ENCODE results near the gene NOB1.

Gene NOB1

GRCh38 chr16:69724414-69724873 is 30.3 kb downstream of the NOB1 start:
- H3K4me1 Mint-ChIP-seq (ENCODE audit: low read depth) = peaks cover 34% of the 10 kb centered on the region
- no peaks in the 10 kb centered on the region for H3K9me3 Mint-ChIP-seq
- H3K36me3 Mint-ChIP-seq (ENCODE audit: low read depth) = peaks cover 11% of the 10 kb centered on the region
- H3K27me3 Mint-ChIP-seq = no peaks in the 10 kb centered on the region
- H3K4me3 Mint-ChIP-seq = no peak overlapping the region
- intact Hi-C loops (cut with micrococcal nuclease) = no loop called here
- no peak overlapping the region for H3K27ac Mint-ChIP-seq

- Mint-ChIP-seq H3K27ac (no peak overlapping the region), H3K9me3 (no peaks in the 10 kb centered on the region), H3K4me3 (no peak overlapping the region), H3K27me3 (no peaks in the 10 kb centered on the region), H3K4me1 (ENCODE audit: low read depth) (peaks cover 18% of the 10 kb centered on the region), H3K36me3 (ENCODE audit: low read depth) (peaks cover 16% of the 10 kb centered on the region)
- intact Hi-C loops (cut with micrococcal nuclease) = no loop called here
Measured at GRCh38 chr16:69721441-69721957, 33.2 kb downstream of the NOB1 start.

DNA sequence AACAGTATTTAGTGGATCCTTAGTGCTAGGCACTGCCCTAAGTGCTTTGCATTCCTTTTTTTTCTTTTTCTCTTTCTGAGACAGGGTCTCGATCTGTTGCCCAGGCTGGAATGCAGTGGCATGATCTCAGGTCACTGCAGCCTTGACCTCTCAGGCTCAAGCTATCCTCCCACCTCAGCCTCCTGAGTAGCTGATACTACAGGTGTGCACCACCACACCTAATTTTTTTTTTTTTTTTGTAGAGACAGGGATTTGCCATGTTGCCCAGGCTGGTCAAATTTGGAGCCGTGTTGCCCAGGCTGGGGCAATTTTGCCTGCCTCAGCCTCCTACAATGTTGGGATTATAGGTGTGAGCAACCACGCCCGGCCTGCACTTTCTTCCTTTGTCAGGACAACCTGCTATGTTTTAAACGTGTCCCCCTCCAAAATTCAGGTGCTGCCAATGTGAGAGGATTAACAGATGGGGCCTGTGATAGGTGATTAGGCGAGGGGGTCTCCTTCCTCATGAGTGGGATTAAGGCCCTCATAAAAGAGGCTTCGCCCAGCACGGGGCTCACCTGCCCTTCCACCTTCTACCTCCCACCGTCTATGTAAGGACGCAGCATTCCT is 33.8 kb downstream of the NOB1 start:
- Mint-ChIP-seq H3K9me3 (no peaks in the 10 kb centered on the region), H3K27ac (no peak overlapping the region), H3K4me3 (no peak overlapping the region), H3K36me3 (ENCODE audit: low read depth) (peaks cover 11% of the 10 kb centered on the region), H3K4me1 (ENCODE audit: low read depth) (peaks cover 14% of the 10 kb centered on the region), H3K27me3 (no peaks in the 10 kb centered on the region)
- intact Hi-C loops (cut with micrococcal nuclease) = no loop called here

- Mint-ChIP-seq H3K36me3 (ENCODE audit: low read depth) (peaks cover 29% of the 10 kb centered on the region), H3K9me3 (no peaks in the 10 kb centered on the region), H3K4me1 (ENCODE audit: low read depth) (no peaks in the 10 kb centered on the region), H3K27ac (no peak overlapping the region), H3K4me3 (no peak overlapping the region), H3K27me3 (no peaks in the 10 kb centered on the region)
- intact Hi-C loops (cut with micrococcal nuclease) = no loop called here
Measured at GRCh38 chr16:69718111-69718764, 36.5 kb downstream of the NOB1 start.

- Mint-ChIP-seq H3K4me1 (ENCODE audit: low read depth) (no peaks in the 10 kb centered on the region), H3K36me3 (ENCODE audit: low read depth) (peaks cover 38% of the 10 kb centered on the region), H3K27ac (no peak overlapping the region), H3K27me3 (no peaks in the 10 kb centered on the region), H3K4me3 (no peak overlapping the region), H3K9me3 (no peaks in the 10 kb centered on the region)
- intact Hi-C loops (cut with micrococcal nuclease) = no loop called here
Measured at GRCh38 chr16:69717066-69717465, 37.7 kb downstream of the NOB1 start.

GRCh38 chr16:69712914-69713581 is 41.7 kb downstream of the NOB1 start:
- intact Hi-C loops (cut with micrococcal nuclease) = no loop called here
- no peaks in the 10 kb centered on the region for H3K27me3 Mint-ChIP-seq
- H3K9me3 Mint-ChIP-seq = no peaks in the 10 kb centered on the region
- H3K4me1 Mint-ChIP-seq (ENCODE audit: low read depth) = no peaks in the 10 kb centered on the region
- H3K4me3 Mint-ChIP-seq = no peak overlapping the region
- no peak overlapping the region for H3K27ac Mint-ChIP-seq
- peaks cover 61% of the 10 kb centered on the region for H3K36me3 Mint-ChIP-seq (ENCODE audit: low read depth)

- Mint-ChIP-seq H3K27ac (no peak overlapping the region), H3K4me1 (ENCODE audit: low read depth) (no peaks in the 10 kb centered on the region), H3K27me3 (no peaks in the 10 kb centered on the region), H3K36me3 (ENCODE audit: low read depth) (peaks cover 67% of the 10 kb centered on the region), H3K9me3 (no peaks in the 10 kb centered on the region), H3K4me3 (no peak overlapping the region)
- intact Hi-C loops (cut with micrococcal nuclease) = no loop called here
Measured at GRCh38 chr16:69712277-69712676, 42.4 kb downstream of the NOB1 start.

DNA sequence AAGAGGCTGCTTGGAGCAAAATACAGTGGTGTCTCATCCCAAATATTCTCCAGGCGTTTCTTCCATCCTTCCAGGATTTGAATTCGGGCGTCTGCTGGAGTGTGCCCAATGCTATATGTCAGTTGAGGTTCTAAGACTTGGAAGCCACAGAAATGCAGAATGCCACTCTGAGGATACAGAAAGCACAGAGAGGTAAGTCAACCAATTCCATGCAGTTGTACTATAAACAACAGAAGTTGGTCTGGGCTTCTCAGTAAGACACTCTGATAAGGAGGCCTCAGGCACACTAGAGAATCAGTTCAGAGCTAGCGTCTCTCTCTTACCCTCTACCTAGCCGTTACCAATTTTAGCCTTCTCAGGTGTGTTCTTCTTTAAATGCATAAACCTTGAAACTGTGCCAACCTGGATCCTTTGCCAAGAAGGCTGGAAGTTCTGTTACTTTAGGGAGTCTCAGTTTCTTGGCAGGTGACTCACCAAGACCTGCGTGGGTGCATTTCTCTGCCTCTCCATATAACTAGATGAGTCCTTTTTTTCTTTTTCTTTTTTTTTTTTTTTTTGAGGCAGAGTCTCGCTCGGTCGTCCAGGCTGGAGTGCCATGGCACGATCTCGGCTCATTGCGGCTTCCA is 43.5 kb downstream of the NOB1 start:
- no peak overlapping the region for H3K27ac Mint-ChIP-seq
- H3K36me3 Mint-ChIP-seq (ENCODE audit: low read depth) = peaks cover 65% of the 10 kb centered on the region
- H3K27me3 Mint-ChIP-seq = no peaks in the 10 kb centered on the region
- no peaks in the 10 kb centered on the region for H3K4me1 Mint-ChIP-seq (ENCODE audit: low read depth)
- H3K4me3 Mint-ChIP-seq = no peak overlapping the region
- intact Hi-C loops (cut with micrococcal nuclease) = no loop called here
- H3K9me3 Mint-ChIP-seq = no peaks in the 10 kb centered on the region

GRCh38 chr16:69709456-69710084 is 45.2 kb downstream of the NOB1 start:
- intact Hi-C loops (cut with micrococcal nuclease) = loop anchor here (1.0 kb wide), 1 partner anchor 45 kb away; the partner anchor contains the start of gene NOB1
- H3K27me3 Mint-ChIP-seq = no peaks in the 10 kb centered on the region
- H3K36me3 Mint-ChIP-seq (ENCODE audit: low read depth) = peaks cover 62% of the 10 kb centered on the region
- no peak overlapping the region for H3K4me3 Mint-ChIP-seq
- no peaks in the 10 kb centered on the region for H3K4me1 Mint-ChIP-seq (ENCODE audit: low read depth)
- H3K27ac Mint-ChIP-seq = no peak overlapping the region
- H3K9me3 Mint-ChIP-seq = no peaks in the 10 kb centered on the region

- no peaks in the 10 kb centered on the region for H3K4me1 Mint-ChIP-seq (ENCODE audit: low read depth)
- H3K27me3 Mint-ChIP-seq = no peaks in the 10 kb centered on the region
- H3K27ac Mint-ChIP-seq = no peak overlapping the region
- intact Hi-C loops (cut with micrococcal nuclease) = no loop called here
- no peaks in the 10 kb centered on the region for H3K9me3 Mint-ChIP-seq
- peaks cover 61% of the 10 kb centered on the region for H3K36me3 Mint-ChIP-seq (ENCODE audit: low read depth)
- H3K4me3 Mint-ChIP-seq = no peak overlapping the region
Measured at GRCh38 chr16:69707920-69708683, 46.6 kb downstream of the NOB1 start.

DNA sequence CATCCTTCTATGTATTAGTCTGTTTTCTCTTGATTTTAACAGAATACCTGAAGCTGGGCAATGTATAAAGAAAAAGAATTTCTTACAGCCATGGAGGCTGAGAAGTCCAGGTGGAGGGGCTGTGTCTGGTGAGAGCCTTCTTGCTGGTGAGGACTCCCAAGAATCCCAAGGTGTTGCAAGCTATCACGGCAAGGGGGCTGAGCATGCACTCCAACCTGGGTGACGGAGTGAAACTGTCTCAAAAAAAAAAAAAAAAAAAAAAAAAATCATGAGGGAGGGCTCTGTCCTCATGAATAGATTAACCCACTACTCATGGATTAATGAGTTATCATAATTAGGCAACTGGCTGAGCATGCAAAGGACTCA is 47.8 kb downstream of the NOB1 start:
- Mint-ChIP-seq H3K27ac (no peak overlapping the region), H3K4me3 (no peak overlapping the region), H3K27me3 (no peaks in the 10 kb centered on the region), H3K36me3 (ENCODE audit: low read depth) (peaks cover 51% of the 10 kb centered on the region), H3K4me1 (ENCODE audit: low read depth) (no peaks in the 10 kb centered on the region), H3K9me3 (no peaks in the 10 kb centered on the region)
- intact Hi-C loops (cut with micrococcal nuclease) = no loop called here

DNA sequence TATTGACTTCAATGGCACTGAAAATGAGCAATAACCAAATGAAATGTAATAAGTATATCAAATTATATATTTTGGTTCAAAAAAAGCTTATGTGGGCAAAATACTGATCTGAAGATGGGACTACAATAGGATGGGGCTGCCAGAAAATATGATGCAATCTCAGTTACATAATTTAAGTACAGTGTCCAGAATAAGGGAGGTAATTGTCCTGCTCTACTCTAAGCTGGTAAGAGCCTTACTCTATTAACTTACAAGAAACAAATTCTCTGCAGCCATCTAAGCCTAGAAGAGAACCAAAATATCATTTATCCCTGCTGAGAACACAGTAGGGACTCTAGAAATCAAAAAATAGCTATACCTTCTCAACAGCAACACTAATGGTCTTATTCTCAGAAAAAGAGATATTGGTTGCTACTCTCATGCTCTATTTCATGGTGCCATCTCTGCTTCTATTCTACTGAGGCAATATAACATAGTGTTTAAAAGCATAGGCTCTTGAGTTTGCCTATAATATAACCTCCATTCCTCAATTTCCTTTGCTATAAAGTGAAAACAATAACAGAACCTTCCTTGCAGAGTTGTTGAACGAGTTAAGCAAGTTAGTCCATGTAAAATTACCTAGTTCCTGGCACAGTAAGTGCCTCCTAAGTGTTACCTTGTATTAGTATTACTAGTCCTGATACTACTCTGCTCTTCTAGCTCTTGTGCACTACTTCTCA is 48.3 kb downstream of the NOB1 start:
- Mint-ChIP-seq H3K9me3 (no peaks in the 10 kb centered on the region), H3K27me3 (no peaks in the 10 kb centered on the region), H3K36me3 (ENCODE audit: low read depth) (peaks cover 47% of the 10 kb centered on the region), H3K27ac (no peak overlapping the region), H3K4me1 (ENCODE audit: low read depth) (no peaks in the 10 kb centered on the region), H3K4me3 (no peak overlapping the region)
- intact Hi-C loops (cut with micrococcal nuclease) = no loop called here

DNA sequence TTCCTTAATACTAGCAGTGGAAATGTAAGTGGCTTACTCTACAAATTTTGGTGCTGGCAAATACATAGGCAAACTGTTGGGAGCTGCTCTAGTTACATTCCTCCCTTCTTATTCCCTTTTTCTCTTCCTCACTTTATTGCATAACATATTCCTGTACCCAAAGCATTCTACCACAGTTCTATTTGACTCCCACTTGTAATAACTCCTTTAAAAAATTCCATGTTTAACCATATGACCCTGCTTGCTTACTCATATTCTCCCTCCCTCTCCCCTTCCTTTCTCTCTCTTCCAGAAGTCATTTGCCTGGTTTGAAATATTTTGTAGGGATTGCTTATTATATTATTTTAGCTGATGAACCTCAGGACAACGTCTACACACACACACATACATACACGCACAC is 51.1 kb downstream of the NOB1 start:
- Mint-ChIP-seq H3K27me3 (no peaks in the 10 kb centered on the region), H3K4me1 (ENCODE audit: low read depth) (no peaks in the 10 kb centered on the region), H3K27ac (no peak overlapping the region), H3K36me3 (ENCODE audit: low read depth) (peaks cover 59% of the 10 kb centered on the region), H3K4me3 (no peak overlapping the region), H3K9me3 (no peaks in the 10 kb centered on the region)
- intact Hi-C loops (cut with micrococcal nuclease) = no loop called here
